Small intestine (tissue), 7 donors: ENCODE results near the gene RPA3. TPM values are rescaled to one million over a fixed set of nuclear protein-coding genes. Genes with fewer than 3 reads are reported as not detected.

Experiments
- DNase-seq, 2 donors: peaks; one replicate each; pipeline versions ENCODE4 v3.0.0 to v3.0.0-alpha.2; 2013
- FAIRE-seq: peaks from 2 replicates; lab custom pipeline; 2012; peaks lifted over from hg19 to GRCh38; lab: Jason Lieb, UNC
- H3K27ac ChIP-seq, 3 donors: one replicate each; pipeline ENCODE4 v1.5.1; 2013; ENCODE audit warnings: low read length in 2 of 3, mild to moderate bottlenecking in 2 of 3, control low read depth in 1 of 3, inconsistent platforms in 1 of 3, low read depth in 1 of 3, moderate library complexity in 1 of 3
- H3K27me3 ChIP-seq, 3 donors: one replicate each; pipeline ENCODE4 v1.6.1; 2013; ENCODE audit warnings: low read length in 3 of 3, inconsistent platforms in 1 of 3; ENCODE audit not compliant: control insufficient read depth in 3 of 3, insufficient read depth in 3 of 3
- H3K36me3 ChIP-seq, 3 donors: one replicate each; pipeline ENCODE4 v1.6.1; 2013; ENCODE audit warnings: low read length in 3 of 3, inconsistent platforms in 1 of 3, low read depth in 1 of 3, mild to moderate bottlenecking in 1 of 3, moderate library complexity in 1 of 3; ENCODE audit not compliant: control insufficient read depth in 3 of 3, insufficient read depth in 2 of 3
- H3K4me1 ChIP-seq, 3 donors: one replicate each; pipeline ENCODE4 v1.6.1; 2013; ENCODE audit warnings: low read length in 2 of 3, inconsistent platforms in 1 of 3, low read depth in 1 of 3, mild to moderate bottlenecking in 1 of 3, moderate library complexity in 1 of 3; ENCODE audit not compliant: control insufficient read depth in 3 of 3, insufficient read depth in 2 of 3
- H3K4me3 ChIP-seq, 3 donors: one replicate each; pipeline ENCODE4 v1.5.1; 2013; ENCODE audit warnings: low read length in 3 of 3, control low read depth in 1 of 3, inconsistent platforms in 1 of 3, low read depth in 1 of 3, mild to moderate bottlenecking in 1 of 3, moderate library complexity in 1 of 3
- H3K9me3 ChIP-seq, 2 donors: one replicate each; pipeline ENCODE4 v1.6.1; 2013; ENCODE audit warnings: low read depth in 1 of 2, low read length in 1 of 2; ENCODE audit not compliant: control insufficient read depth in 2 of 2, insufficient read depth in 1 of 2
- WGBS, 3 donors: extraction: QIAGEN DNeasy Blood & Tissue Kit; methylation state at CpG; one replicate each; pipeline ENCODE4 v1.1.7; 2013; 5-methylcytosine and 5-hydroxymethylcytosine counted together
- polyA plus RNA-seq, 4 donors: library from polyadenylated mRNA; stranded (reverse) in 3 of 4; unstranded in 1 of 4; fragments of 200-250 nt in 3 of 4; fragments of 120-200 nt in 1 of 4; gene quantifications; one replicate each; pipeline versions ENCODE4 v1.2.1 to v1.2.3, GENCODE V29; 2013
- donor health status: healthy with polysubstance abuse.
- donor health status: control.
- donor health status: control.
- donor health status: Bipolar disorder and iron deficiency.
- donor health status: healthy.

Gene RPA3
- polyA plus RNA-seq, 4 donors: 30.0 to 37.2 (median 33.6) TPM

DNA sequence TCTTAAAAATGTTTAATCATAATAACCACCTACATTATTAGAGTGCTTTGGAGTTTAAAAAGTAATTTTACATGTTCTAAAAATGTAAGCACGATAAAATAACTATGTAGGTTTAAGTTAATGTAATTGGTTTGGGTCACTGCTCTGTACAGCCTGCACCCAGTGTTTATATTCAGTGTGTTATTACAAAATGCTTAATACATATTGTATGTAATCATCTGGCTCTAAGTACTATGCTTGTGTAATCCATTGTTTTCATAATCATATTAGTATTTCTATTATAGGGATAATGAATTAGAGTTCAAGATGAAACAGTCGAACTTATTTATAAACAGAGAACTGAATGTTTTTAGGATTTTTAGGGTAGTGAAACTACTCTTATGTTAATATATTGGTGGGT lies 13.1 kb downstream of the RPA3 start:
- DNase-seq: no peak
- Histone ChIP-seq H3K4me3 (no peak overlapping the region), H3K27ac (no peak overlapping the region), H3K4me1 (peaks cover 0 to 8% (median 0%) of the 10 kb centered on the region in 3 donors), H3K27me3 (no peaks in the 10 kb centered on the region), H3K36me3 (no peaks in the 10 kb centered on the region), H3K9me3 (peaks cover 0 to under 1% of the 10 kb centered on the region in 2 donors)
- FAIRE-seq: no peak
- WGBS, 3 donors: 74 to 87% (median 86%) methylated on average over 2 of the region's 2 CpGs

DNA sequence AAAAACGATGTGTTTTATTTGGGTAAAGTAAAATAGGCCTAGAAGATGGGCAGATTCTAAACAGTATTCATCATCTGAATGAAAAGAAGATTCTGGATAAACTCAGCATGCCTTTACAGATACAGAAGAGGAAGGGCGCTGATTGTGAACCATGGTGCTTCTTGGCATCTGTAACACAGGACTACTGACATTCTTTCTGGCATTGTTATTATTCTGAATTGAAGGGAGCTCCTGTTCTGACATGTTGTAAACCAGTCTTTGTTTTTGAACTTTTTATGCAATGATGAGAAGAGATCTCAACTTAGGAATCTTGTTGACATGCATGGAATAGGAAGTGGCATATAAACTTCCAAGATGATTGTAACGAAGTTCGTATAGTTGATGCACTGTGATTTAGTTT lies 13.5 kb downstream of the RPA3 start:
- DNase-seq (no peak), FAIRE-seq (no peak)
- Histone ChIP-seq H3K4me3 (no peak overlapping the region), H3K27ac (no peak overlapping the region), H3K4me1 (peaks cover 0 to 8% (median 0%) of the 10 kb centered on the region in 3 donors), H3K36me3 (no peaks in the 10 kb centered on the region), H3K27me3 (no peaks in the 10 kb centered on the region), H3K9me3 (peaks cover 0 to 5% of the 10 kb centered on the region in 2 donors)
- WGBS, 3 donors: 83 to 92% (median 90%) methylated on average over 4 of the region's 4 CpGs

GRCh38 chr7:7703427-7703826 lies 15.0 kb downstream of the RPA3 start:
- 18 to 62% (median 52%) methylated on average over 7 of the region's 7 CpGs for WGBS, 3 donors
- FAIRE-seq: no peak
- Histone ChIP-seq H3K36me3 (no peaks in the 10 kb centered on the region), H3K4me3 (peak overlapping the region in 1 of 3 donors; percentile 53), H3K27me3 (no peaks in the 10 kb centered on the region), H3K4me1 (peaks cover 0 to 3% (median 0%) of the 10 kb centered on the region in 3 donors), H3K9me3 (peaks cover 0 to 5% of the 10 kb centered on the region in 2 donors), H3K27ac (peak overlapping the region in 1 of 3 donors; percentile 24)
- DNase-seq: peak; percentile 59 to 87

DNA sequence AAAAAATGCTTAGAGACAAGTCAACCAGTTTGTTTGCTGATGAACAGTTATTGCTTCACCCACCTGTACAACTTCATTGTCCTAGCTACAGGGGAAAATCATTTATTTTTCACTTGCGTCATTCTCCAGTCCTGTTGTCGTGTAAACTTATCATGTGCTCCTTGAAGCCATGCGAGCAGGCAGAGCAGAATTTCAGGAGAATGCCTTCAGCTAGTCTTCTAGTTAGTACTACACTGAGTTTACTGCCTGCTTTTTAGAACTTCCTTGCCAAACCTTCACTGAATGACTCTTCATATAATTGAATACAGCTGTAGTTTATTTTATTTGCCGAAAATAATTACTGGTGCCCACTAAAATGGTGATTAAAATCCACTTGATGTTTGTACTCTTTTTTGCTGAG lies 15.6 kb downstream of the RPA3 start:
- Histone ChIP-seq H3K27me3 (no peaks in the 10 kb centered on the region), H3K9me3 (peaks cover 0 to 5% of the 10 kb centered on the region in 2 donors), H3K27ac (no peak overlapping the region), H3K4me3 (no peak overlapping the region), H3K4me1 (peaks cover 0 to 3% (median 0%) of the 10 kb centered on the region in 3 donors), H3K36me3 (no peaks in the 10 kb centered on the region)
- FAIRE-seq (no peak), DNase-seq (peak in 1 of 2 donors; percentile 20)
- WGBS, 3 donors: 26 to 62% (median 46%) methylated on average over 4 of the region's 4 CpGs

- DNase-seq (no peak), FAIRE-seq (no peak)
- no peaks in the 10 kb centered on the region for H3K27me3 ChIP-seq
- peaks cover 0 to 5% of the 10 kb centered on the region in 2 donors for H3K9me3 ChIP-seq
- 80 to 89% (median 87%) methylated on average over 1 of the region's 1 CpG for WGBS, 3 donors
- H3K27ac ChIP-seq: no peak overlapping the region
- H3K4me3 ChIP-seq: no peak overlapping the region
- peaks cover 0 to 3% (median 0%) of the 10 kb centered on the region in 3 donors for H3K4me1 ChIP-seq
- H3K36me3 ChIP-seq: no peaks in the 10 kb centered on the region
Measured at GRCh38 chr7:7701527-7701926, 16.9 kb downstream of the RPA3 start.

DNA sequence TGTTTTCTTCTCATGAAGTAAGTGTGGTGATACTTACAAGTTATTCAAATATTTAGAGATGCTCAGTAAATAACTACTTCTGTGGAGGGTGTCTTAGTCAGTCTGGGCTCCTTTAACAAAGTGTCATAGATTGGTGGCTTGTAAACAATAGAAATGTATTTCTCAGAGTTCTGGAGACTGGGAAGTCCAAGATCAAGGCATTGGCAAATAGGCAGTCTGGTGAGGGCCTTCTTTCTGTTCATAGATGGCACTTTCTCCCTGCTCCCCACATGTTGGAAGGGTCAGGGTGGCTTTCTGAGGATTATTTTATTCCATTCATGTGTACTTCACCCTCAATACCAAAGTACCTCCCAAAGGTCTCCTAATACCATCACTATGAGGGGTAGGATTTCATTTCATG lies 18.4 kb downstream of the RPA3 start:
- Histone ChIP-seq H3K36me3 (no peaks in the 10 kb centered on the region), H3K4me3 (no peak overlapping the region), H3K27me3 (no peaks in the 10 kb centered on the region), H3K4me1 (peaks cover 0 to 3% (median 0%) of the 10 kb centered on the region in 3 donors), H3K9me3 (peaks cover 0 to 5% of the 10 kb centered on the region in 2 donors), H3K27ac (no peak overlapping the region)
- FAIRE-seq: no peak
- no peak for DNase-seq

DNA sequence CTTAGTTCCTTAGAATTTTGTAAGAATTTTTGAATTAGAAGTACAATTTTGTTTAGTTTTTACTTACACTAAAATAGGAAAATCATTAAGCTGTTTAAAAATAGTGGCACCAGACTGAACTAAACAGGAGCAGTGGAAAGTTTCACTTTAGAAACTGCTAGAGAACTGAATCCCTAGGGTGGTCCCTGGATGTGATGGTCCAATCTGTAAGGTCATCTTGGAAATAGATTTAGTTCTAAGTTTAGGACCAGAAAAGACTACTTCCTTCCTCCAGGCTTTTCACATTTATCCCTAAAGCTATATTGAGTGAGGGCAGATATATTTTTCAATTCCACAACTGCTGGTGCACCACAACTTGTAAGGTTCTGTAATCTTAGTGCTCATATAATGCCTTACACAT lies 19.0 kb downstream of the RPA3 start:
- no peak for FAIRE-seq

GRCh38 chr7:7698930-7699329 lies 19.5 kb downstream of the RPA3 start:
- DNase-seq (no peak), FAIRE-seq (no peak)
- Histone ChIP-seq H3K27me3 (no peaks in the 10 kb centered on the region), H3K4me3 (no peak overlapping the region), H3K27ac (no peak overlapping the region), H3K4me1 (peaks cover 0 to 3% (median 0%) of the 10 kb centered on the region in 3 donors), H3K9me3 (peaks cover 0 to 5% of the 10 kb centered on the region in 2 donors), H3K36me3 (no peaks in the 10 kb centered on the region)
- WGBS, 3 donors: 84 to 90% (median 86%) methylated on average over 2 of the region's 2 CpGs

More for the DNA sequence above, 19.0 kb downstream of the RPA3 start:
- no peak for DNase-seq
- H3K9me3 ChIP-seq: peaks cover 0 to 5% of the 10 kb centered on the region in 2 donors
- H3K27me3 ChIP-seq: no peaks in the 10 kb centered on the region
- peaks cover 0 to 3% (median 0%) of the 10 kb centered on the region in 3 donors for H3K4me1 ChIP-seq
- H3K4me3 ChIP-seq: no peak overlapping the region
- H3K36me3 ChIP-seq: no peaks in the 10 kb centered on the region
- no peak overlapping the region for H3K27ac ChIP-seq
